SK-N-SH (cell line): ENCODE data around the gene CRTC1.

Experiments
- CTCF ChIP-seq: fragments of 200-600 bp; sonication (generic); IDR thresholded peaks from 2 replicates; pipeline ENCODE4 v1.6.1; 2017; ENCODE audit warnings: antibody characterized with exemption, mild to moderate bottlenecking, moderate library complexity
- ELF1 ChIP-seq: IDR thresholded peaks from 2 replicates; pipeline ENCODE4 v1.4.0; 2012
- EZH2phosphoT487 ChIP-seq: fragments of 200-600 bp; sonication (generic); IDR thresholded peaks from 2 replicates; pipeline ENCODE4 v1.6.1; 2017; ENCODE audit warnings: low read depth, mixed run types, mild to moderate bottlenecking, antibody characterized with exemption, moderate library complexity, borderline replicate concordance
- FOXM1 ChIP-seq: IDR thresholded peaks from 2 replicates; pipeline ENCODE4 v1.4.0; 2012; ENCODE audit warnings: low read depth, mild to moderate bottlenecking
- GATA2 ChIP-seq: sonication (generic); formaldehyde crosslinking; IDR thresholded peaks from 2 replicates; pipeline ENCODE4 v1.5.0; 2020; ENCODE audit warnings: mild to moderate bottlenecking, missing genetic modification reagents
- MXI1 ChIP-seq: IDR thresholded peaks from 2 replicates; pipeline ENCODE4 v1.6.1; 2012; ENCODE audit warnings: mild to moderate bottlenecking, low read depth, low read length, improper control_type of control experiment
- POLR2AphosphoS5 ChIP-seq: IDR thresholded peaks from 2 replicates; pipeline ENCODE4 v1.6.1; 2012; ENCODE audit warnings: low read depth, low read length
- TCF12 ChIP-seq: IDR thresholded peaks from 2 replicates; pipeline ENCODE4 v1.4.0; 2012

- TF ChIP-seq ELF1 (no peak), GATA2 (CRISPR knock-in tag) (no peak), CTCF (no peak), POLR2AphosphoS5 (no peak), FOXM1 (no peak), EZH2phosphoT487 (no peak), MXI1 (no peak), TCF12 (no peak)
Observed at GRCh38 chr19:18717601-18718000, 34.1 kb downstream of the CRTC1 start.
